GM19372 (cell line): Measurements from ENCODE around the gene TCAP.
"Not testable (repeated sequence)": the region's sequence is repeated elsewhere in the genome, so short reads cannot be mapped to it uniquely, and the experiment has no call there.

Source experiments
- ATAC-seq: cut with Tn5 transposase; IDR thresholded peaks from one replicate; pipeline ENCODE4 v1.9.1; 2021; ENCODE audit warnings: mild to moderate bottlenecking, low read depth, moderate library complexity; ENCODE audit not compliant: unreplicated experiment

TCAP gene

GRCh38 chr17:39677542-39678339 is 12.6 kb downstream of the TCAP start:
- ATAC-seq: no peak

GRCh38 chr17:39678340-39679116 is 13.4 kb downstream of the TCAP start:
- no peak for ATAC-seq

DNA sequence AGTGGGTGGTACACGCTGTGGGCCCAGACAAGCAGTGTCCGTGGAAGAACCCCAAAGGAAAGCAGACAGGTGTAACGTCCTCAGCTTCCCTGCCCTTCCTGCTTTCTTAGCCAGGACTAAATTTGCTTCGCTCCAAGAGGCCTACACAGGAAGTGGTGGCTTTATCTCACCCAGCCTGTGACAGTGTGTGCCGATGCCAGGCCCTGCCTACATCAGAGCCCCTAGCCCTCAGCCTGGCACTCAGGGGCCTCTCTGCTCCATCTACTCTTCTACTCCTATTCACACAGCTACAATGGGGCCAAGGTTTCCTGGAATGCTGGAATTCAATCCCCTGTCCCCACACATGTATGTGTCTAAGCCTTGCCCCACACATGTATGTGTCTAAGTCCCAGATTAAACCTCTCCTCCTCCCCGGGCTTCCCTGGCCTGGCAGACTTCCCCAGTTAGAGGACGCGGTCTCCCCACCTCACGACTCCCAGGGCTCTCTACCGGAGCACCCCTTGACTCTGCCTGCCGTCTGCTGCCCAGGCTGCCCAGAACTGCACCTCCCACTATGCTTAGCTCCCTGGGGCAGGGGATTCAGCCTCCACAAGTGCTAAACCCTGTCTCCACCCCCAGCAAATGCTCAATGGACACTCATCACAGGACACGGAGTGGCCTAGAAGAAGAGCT is 14.5 kb downstream of the TCAP start:
- ATAC-seq: no peak

- no peak for ATAC-seq
These were observed 18.3 kb downstream of the TCAP start for GRCh38 chr17:39683295-39683939.

DNA sequence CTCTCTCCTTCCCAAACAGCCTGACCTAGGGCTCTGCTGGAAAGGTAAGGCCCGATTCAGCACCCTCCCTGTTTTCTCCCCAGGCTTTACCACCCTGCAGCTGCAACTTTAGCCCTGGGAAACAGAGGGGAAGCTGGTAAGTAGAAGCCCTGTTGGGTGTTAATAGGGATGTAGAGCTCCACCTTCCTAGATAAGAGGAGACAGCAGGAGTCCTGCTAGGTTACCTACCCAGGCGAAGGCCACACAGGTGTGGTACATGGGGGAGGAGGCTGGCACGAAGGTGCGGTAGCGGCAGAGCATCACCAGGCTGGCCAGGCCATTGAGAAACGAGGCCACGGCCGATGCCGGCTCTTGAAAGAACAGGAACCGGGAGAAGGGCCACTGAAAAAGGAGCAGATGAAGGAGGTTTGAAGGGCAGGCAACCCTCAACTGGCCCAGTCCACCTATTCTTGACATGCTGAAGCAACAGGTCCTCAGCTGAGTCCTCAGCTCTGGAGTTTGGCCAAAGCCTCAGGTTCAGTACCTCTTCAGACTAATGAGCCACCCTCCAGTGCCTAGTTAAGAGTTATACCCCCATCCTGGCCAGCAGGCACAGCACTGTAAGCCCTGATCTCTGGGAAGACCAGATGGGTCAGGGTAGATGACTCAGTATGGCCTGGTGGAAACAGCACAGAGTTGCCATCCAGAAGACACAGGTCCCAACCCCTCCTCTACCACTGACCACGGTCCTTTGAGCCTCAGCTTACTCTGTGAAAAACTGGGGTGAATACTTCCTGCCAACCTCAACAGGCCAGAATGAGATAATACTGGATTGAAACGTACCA is 19.4 kb downstream of the TCAP start:
- no peak for ATAC-seq

DNA sequence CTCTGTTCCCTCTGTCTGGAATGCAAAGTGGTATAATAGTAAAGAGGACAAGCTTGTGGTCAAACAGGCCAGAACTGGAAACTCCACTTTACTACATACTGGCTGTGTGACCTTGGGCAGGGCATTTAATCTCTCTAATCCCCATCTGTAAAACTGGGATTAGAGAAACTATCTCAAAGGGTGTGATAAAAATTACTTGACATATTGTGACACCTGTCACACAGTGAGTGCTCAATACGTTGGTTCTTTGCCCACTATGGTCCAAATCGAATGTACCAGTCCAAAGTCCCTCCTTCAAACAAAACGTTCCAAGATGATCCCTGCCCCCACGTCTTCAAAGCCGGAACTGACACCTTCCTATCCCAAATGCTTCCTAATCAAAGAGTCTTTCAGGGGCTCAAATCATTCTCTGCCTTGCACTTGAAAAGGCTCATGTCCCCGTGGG is 22.0 kb downstream of the TCAP start:
- no peak for ATAC-seq

DNA sequence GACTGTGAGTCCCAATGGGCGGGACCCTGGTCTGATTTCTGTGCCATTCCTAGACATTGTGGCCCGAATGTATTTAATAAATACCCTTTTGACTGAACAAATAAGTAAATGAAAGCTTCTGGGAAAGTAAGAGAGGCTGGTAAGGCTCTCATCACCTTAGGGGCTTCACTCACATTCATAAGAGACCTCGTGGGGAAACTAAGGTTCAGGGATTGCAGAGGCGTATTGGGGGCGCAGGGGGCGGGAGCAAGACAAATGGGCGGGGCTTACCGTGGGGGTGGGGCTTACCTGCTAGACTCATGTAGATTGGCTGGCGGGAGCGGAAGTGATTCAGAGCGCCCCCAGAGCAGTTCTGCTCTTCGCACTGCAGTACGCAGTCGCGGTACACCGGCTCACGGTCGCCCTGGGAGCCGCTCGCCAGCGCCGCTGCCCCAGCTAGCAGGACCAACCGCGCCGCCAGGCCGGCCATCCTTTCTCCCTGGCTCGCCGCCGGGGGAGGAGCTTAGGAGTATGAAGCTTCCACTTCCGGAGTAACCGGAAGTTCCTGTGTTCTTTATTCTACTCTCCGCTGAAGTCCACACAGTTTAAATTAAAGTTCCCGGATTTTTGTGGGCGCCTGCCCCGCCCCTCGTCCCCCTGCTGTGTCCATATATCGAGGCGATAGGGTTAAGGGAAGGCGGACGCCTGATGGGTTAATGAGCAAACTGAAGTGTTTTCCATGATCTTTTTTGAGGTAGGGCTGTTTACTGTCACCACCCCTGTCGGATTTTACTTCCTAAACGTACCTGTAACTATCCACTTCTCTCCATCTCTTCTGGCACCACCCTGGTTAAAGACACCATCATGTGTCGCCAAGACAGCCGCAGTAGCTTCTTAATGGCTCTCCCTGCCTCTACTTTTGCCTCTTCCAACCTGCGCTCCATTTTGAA is 22.7 kb downstream of the TCAP start, which contains the start of gene PGAP3:
Gene PGAP3 (minus strand): TSS at position 512 of the 929 bp plus-strand sequence. CDS start 43 bp downstream, at position 469.
- ATAC-seq: peak; percentile 93

DNA sequence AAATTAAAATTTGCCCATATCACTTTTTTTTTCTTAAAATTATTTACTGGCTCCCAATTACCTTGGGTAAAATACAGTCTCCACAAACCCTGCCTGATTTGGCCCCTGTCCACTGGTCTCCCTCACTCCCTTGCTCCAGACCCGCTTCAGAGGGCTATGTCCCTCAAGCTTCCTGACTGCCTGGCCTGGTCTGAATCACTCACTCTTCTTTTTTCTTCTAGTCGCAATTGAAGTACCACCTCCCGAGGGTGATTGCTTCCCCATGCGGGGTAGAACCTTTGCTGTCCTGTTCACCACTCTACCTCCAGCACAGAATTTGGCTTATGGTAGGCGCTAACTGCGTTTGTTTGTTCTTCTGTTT is 23.3 kb downstream of the TCAP start:
- ATAC-seq: no peak

- ATAC-seq: no peak
These were observed 23.8 kb downstream of the TCAP start for GRCh38 chr17:39688945-39689344.

DNA sequence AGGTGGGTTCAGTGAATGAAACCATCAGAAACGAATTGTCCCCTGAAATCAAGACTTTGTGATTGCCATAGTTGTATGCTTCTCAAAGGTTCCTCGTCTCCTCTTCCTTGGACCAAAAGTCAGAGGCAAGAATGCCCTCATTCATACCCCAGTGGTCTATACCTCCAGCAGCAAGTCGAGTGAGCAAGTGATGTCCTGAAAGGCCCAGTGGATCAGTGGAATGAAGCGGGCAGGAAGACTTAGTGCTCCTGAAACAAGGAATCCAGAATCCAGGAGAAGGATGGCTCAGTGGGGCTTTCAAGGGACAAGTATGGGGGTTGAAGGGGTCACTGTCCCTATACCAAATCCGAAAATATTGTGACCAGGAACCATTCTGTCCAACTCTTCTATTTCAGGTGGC is 29.4 kb downstream of the TCAP start:
- no peak for ATAC-seq

- ATAC-seq: no peak
These were observed 29.9 kb downstream of the TCAP start for GRCh38 chr17:39695089-39695474.

DNA sequence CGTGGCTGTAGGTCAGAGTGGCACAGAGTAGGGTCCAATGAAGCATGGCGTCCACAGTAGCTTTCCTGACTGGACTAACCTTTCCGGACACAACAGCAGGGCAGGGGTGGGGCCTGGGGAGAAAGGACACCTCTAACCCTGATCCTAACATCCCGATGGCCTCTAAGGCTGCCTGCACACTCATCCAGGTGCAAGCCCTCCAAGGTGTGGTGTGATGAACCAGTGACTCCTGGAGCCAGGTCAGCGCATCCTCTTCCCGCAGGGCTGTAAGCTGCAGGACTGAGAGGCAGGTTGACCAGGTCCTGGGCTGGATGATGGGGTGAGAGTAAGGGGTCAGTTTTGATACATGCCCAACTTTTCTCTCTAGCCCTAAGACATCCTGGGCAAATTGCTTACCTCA is 31.6 kb downstream of the TCAP start:
- ATAC-seq: no peak

GRCh38 chr17:39697961-39698360 is 32.8 kb downstream of the TCAP start:
- ATAC-seq: no peak

DNA sequence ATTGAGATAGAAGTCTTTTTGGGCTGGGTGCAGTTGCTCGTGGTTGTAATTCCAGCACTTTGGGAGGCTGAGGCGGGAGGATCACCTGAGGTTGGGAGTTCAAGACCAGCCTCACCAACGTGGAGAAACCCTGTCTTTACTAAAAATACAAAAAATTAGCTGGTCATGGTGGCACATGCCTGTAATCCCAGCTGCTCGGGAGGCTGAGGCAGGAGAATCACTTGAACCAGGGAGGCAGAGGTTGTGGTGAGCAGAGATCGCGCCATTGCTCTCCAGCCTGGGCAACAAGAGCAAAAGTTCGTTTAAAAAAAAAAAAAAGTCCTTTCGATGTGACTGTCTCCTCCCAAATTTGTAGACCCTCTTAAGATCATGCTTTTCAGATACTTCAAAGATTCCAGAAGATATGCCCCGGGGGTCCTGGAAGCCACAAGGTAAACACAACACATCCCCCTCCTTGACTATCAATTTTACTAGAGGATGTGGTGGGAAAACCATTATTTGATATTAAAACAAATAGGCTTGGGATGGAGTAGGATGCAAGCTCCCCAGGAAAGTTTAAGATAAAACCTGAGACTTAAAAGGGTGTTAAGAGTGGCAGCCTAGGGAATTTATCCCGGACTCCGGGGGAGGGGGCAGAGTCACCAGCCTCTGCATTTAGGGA is 34.1 kb downstream of the TCAP start:
- not testable (repeated sequence) for ATAC-seq

DNA sequence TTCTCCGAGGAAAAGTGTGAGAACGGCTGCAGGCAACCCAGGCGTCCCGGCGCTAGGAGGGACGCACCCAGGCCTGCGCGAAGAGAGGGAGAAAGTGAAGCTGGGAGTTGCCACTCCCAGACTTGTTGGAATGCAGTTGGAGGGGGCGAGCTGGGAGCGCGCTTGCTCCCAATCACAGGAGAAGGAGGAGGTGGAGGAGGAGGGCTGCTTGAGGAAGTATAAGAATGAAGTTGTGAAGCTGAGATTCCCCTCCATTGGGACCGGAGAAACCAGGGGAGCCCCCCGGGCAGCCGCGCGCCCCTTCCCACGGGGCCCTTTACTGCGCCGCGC is 34.6 kb downstream of the TCAP start, which contains the start of gene ERBB2:
Gene ERBB2 (plus strand): TSS at position 247 of the 330 bp plus-strand sequence. CDS start 175 bp downstream, outside the sequence.
- no peak for ATAC-seq

- ATAC-seq: no peak
These were observed 35.2 kb downstream of the TCAP start for GRCh38 chr17:39700148-39700987.

- no peak for ATAC-seq
These were observed 36.0 kb downstream of the TCAP start for GRCh38 chr17:39701012-39701783.
